ENCODE results near the gene LIMCH1.

LIMCH1 gene

GRCh38 chr4:41719417-41719816, 181.5 kb downstream of the LIMCH1 start:
- no peak for TF ChIP-seq CTCF (conservative IDR thresholded peaks at IDR 0.05; ENCODE audit: low read depth, low read length)
- no peak overlapping the region for H3K4me3 ChIP-seq (ENCODE audit: low read depth, low read length)
- DNase-seq (ENCODE audit: low read depth), result peak; percentile 14

GRCh38 chr4:41722181-41722580, 184.2 kb downstream of the LIMCH1 start:
- H3K4me3 ChIP-seq (ENCODE audit: low read depth, low read length), result no peak overlapping the region
- TF ChIP-seq CTCF (conservative IDR thresholded peaks at IDR 0.05; ENCODE audit: low read depth, low read length), result no peak
- peak; percentile 31 for DNase-seq (ENCODE audit: low read depth)

GRCh38 chr4:41723286-41723685, 185.3 kb downstream of the LIMCH1 start:
- H3K4me3 ChIP-seq (ENCODE audit: low read depth, low read length), result no peak overlapping the region
- TF ChIP-seq CTCF (conservative IDR thresholded peaks at IDR 0.05; ENCODE audit: low read depth, low read length), result no peak
- DNase-seq (ENCODE audit: low read depth), result no peak

- H3K4me3 ChIP-seq (ENCODE audit: low read depth, low read length), result no peak overlapping the region
- TF ChIP-seq CTCF (conservative IDR thresholded peaks at IDR 0.05; ENCODE audit: low read depth, low read length), result peak; percentile 33
- no peak for DNase-seq (ENCODE audit: low read depth)
Measured at GRCh38 chr4:41725254-41725653, 187.3 kb downstream of the LIMCH1 start.

- H3K4me3 ChIP-seq (ENCODE audit: low read depth, low read length), result no peak overlapping the region
- DNase-seq (ENCODE audit: low read depth), result no peak
- TF ChIP-seq CTCF (conservative IDR thresholded peaks at IDR 0.05; ENCODE audit: low read depth, low read length), result no peak
Measured at GRCh38 chr4:41727861-41728572, 190.1 kb downstream of the LIMCH1 start.

- H3K4me3 ChIP-seq (ENCODE audit: low read depth, low read length), result no peak overlapping the region
- TF ChIP-seq CTCF (conservative IDR thresholded peaks at IDR 0.05; ENCODE audit: low read depth, low read length), result no peak
- DNase-seq (ENCODE audit: low read depth), result peak; percentile 58
Measured at GRCh38 chr4:41728573-41728913, 190.6 kb downstream of the LIMCH1 start.

GRCh38 chr4:41731569-41732126, 193.7 kb downstream of the LIMCH1 start:
- no peak for TF ChIP-seq CTCF (conservative IDR thresholded peaks at IDR 0.05; ENCODE audit: low read depth, low read length)
- H3K4me3 ChIP-seq (ENCODE audit: low read depth, low read length), result no peak overlapping the region
- no peak for DNase-seq (ENCODE audit: low read depth)
